Measurements from ENCODE around the gene KCNK2.

KCNK2 gene

GRCh38 chr1:215101511-215101910 is 19.0 kb downstream of the KCNK2 start:
- DNase-seq, result no peak

- DNase-seq, result peak; percentile 13
Observed at GRCh38 chr1:215104283-215104682, 21.7 kb downstream of the KCNK2 start.

DNA sequence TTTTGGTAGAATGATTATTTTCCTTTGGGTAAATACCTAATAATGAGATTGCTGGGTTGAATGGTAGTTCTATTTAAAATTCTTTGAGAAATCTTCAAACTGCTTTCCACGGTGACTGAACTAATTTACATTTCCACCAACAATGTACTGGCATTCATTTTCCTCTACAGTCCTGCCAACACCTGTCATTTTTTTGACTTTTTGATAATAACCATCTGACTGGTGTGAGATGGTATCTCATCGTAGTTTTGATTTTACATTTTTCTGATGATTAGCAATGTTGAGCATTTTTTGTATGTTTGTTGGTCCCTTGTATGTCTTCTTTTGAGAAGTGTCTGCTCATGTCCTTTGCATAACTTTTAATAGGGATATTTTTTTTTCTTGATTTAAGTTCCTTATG is 23.5 kb downstream of the KCNK2 start:
- no peak for DNase-seq

GRCh38 chr1:215109171-215109570 is 26.6 kb downstream of the KCNK2 start:
- DNase-seq, result no peak

DNA sequence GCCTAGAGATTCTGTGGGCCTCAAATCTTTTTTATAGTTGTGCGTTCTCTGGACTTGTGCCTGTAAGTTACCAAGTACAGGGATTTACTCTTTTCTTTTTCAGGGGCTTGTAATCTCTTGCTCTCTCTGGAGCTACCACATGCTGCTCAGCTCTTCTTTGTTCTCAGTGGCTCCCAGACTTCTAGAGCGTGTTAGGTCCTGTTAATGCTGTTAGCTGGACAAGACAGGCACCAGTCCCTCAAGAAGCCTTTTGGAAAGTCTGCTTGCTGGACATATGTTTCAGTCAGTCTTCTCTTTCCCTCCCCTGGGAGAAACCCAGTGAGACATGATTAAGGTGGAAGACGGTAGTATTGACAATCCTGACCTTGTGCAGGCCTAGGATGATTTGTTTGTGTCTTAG is 29.4 kb downstream of the KCNK2 start:
- DNase-seq, result no peak

DNA sequence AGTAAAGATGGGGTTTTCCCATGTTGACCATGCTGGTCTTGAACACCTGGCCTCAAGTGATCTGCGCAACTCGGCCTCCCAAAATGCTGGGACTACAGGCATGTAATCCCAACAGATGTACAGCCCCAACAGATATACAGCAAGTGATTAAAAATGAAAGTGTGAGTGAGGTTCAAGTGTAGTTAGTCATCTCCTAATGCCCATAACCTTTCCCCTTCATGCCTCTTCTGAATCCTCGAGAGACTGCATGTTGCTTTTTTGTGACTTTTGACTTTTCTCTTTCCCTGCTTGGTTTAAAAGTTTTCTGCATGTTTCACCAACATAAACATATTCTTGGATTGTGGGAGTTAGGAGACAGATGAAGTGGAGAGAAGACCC is 31.2 kb downstream of the KCNK2 start:
- DNase-seq, result no peak

DNA sequence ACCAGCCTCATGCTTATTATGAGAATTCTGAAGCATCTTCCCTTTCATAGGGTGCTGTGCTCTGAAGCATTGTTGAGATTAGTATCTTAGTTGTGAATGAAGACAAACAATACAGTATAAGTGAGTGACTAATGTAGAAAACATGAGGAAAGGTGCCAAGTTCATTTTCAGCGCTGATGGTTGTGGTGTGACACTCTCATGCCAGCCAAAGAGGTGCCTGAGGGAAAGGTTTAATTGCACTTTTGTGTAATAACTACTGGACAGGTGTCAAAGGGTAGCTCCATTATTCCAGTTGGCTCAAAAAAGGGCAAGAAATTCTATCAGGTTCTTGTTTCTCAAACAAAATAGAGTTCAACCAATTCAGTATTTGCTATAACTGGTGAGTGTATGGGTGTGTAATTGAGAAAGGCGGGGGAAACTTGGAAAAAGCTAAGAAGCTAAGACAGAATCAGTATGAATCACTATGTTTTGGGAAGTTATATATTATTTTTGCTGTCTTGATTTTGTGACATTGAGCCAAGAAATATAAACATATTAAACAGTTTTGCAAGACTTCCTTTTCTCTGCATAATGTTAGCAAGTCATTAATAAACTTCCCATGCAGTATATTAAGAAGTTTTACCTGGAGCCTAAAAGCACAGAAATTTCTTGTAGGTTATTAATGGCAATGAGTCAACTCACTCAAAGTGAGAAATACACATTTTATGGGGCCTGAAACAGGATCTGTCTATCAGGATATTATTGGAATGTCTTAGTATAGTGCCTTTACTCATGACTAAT is 31.8 kb downstream of the KCNK2 start:
- DNase-seq, result peak; percentile 45

DNA sequence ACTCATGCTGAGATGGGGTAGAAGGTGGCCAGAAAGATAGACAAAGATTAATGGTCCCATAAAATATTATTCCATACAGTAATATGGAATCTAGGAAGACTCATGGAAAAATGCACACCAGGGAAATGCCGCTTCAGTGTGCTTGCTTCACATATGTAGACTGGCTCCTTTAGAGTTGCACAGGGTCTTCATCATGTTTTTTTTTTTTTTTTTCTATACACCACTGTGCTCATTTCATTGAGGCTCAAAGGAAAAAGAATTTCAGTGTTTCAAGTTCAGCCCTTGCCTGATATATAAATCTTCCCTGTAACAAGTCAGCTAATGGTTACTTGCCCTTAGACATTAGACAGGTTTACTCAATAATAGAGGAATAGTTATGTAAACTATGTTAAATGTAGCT is 33.2 kb downstream of the KCNK2 start:
- no peak for DNase-seq

DNA sequence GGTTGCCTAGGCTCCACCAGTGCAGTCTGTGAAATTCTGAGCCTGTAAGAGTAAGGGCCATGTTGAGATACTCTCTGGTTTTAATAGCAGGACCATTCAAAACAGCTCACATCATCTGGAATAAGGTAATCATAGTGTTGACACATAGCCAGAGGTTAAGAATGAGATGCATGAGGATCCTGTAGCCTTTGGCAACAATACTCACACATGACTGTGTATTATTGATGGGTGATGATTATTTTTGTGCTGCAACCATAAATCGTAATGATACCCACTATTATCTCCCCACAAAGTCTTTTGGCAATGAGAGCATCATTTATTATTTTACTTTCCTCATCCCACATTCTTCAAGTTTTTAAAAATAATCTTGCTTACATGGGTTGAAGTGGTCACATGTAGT is 35.5 kb downstream of the KCNK2 start:
- DNase-seq, result no peak

GRCh38 chr1:215119056-215119455 is 36.5 kb downstream of the KCNK2 start:
- no peak for DNase-seq

DNA sequence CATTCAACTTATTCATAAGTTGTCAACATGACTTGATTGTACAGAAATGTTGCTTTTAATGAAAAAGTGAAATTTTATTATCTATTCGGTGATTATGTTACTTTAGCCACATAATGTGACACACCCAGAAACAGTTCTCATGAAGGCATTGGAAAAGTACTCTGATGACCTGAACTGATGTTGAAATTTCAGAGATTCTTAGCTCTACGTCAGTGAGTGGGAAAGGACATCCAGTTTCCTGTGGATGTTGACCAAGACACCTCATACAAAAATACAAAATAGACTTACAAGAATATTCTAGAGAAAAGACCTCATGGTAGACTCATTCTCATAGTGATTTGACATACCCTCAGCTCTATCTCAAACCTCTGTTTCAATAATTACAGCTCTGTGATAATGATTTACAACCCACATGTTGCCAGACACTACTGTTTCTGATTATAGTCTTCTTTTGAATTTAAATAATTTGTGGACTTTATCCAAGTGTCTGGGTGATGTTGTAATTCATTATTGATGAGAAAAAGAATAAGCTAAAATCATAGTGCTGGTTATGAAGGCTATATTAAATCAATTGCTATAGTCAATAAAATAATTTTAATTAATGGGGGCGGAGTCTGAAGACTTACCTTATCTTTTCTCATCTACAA is 37.3 kb downstream of the KCNK2 start:
- no peak for DNase-seq

DNA sequence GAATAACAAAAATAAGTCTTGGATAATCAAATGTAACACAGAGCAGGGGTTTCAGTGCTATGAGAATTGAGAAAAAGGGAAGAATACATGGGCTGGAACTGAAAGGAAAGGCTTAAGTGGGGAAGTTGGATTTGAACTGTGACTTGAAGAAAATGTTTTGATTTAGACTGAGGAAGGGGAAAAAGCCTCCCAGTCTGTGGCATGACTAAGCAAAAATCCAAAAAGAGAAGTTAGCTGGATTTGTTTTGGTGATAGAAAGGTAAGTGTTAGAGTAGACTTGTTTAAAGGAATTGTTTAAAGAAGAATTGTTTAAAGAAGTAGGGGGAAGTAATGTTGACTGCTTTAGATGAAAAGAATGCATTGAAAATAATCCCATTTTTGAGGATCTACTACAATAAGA is 46.0 kb downstream of the KCNK2 start:
- no peak for DNase-seq

GRCh38 chr1:215131291-215131690 is 48.8 kb downstream of the KCNK2 start:
- no peak for DNase-seq

DNA sequence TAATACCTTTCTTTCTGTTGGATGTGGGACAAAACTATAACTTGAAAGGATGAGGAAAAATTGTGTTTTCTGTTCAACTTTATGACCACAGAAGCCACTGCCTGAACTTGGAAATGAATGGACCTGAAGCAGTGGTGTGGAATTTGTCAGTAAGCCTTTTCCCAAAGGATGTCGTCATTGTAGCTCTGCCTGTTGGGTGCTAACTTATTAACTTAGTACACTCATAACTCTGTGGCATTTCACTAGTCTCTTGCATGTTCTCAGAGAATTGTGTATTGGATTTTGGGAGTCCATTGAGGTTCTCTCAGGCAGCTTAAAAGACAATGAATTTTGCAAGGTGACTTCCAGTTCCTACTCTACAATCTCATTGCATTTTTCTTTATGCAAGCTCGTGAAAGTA is 49.6 kb downstream of the KCNK2 start:
- no peak for DNase-seq

DNA sequence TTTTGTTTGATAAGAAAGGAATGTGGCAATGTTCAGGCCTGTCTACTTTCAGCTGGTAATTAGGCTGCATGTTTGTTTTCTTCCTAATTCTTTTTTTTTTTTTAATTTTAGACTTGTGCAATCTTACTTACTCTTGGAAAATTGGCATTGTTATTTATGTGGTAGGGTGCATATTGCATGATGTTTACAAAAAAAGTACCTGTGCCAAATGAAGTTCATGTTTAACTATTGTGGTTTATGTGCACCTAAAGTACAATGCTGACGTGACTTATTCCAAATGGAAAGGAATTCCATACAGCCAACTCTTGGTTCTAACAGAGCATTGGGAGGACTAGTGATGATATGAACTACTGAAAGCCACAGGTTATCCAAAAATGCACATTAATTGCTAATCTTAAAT is 51.0 kb downstream of the KCNK2 start:
- no peak for DNase-seq

DNA sequence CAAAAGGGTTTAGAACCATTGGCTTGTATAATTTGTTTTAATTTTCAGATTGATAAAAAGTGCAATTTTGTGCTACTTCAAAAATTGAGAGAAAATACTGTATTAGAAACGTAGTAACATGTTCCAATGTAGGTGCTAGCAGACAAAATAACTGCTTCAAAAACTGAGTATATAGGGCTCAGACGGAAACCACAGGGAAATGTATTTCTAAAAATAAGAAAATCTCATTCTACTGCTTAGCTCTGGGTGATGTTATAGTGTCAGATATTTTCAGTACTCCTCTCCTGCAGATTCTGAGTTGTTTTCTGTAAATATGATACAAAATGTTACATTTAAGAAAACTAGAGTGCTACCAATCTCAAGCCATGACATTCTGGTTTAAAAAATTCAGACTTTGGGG is 55.4 kb downstream of the KCNK2 start:
- no peak for DNase-seq

GRCh38 chr1:215140135-215140534 is 57.6 kb downstream of the KCNK2 start:
- no peak for DNase-seq

DNA sequence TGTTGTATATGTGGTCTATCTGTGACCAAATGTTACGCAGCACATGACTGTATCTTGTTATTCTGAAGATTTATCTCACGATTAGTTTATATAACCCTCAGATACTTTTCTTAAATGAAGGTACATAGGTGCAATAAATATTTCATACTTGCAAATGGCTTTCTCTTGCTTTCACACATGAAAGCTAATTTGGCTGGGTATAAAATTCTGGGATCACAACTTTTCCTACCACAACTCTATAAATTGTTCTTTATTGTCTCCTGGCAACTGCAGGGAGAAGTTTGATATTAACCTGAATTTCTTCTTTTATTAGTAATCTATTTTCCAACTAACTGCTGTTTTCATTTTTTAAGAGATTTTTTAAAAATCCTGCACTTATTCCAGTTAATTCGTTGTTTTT is 58.9 kb downstream of the KCNK2 start:
- no peak for DNase-seq

DNA sequence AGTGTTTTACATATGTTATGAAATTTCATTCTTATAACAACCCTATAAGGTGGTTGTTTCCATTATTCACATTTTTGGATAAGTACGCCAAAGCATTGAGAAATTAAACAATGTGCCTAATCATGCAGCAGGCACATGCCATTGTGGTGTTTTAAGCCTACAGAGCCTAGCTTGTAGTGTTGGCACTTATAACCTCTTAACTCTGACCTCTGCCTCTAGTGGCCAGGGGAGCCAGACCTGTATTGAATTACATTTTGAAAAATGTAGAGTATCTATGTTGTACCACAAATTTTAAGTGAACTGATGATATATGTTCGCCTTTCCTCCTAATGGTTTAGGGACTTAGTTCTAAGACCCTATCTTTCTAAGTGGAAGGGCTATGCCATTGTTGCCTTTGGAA is 61.0 kb downstream of the KCNK2 start:
- no peak for DNase-seq

GRCh38 chr1:215146240-215146975 is 63.9 kb downstream of the KCNK2 start:
- DNase-seq, result peak; percentile 7

DNA sequence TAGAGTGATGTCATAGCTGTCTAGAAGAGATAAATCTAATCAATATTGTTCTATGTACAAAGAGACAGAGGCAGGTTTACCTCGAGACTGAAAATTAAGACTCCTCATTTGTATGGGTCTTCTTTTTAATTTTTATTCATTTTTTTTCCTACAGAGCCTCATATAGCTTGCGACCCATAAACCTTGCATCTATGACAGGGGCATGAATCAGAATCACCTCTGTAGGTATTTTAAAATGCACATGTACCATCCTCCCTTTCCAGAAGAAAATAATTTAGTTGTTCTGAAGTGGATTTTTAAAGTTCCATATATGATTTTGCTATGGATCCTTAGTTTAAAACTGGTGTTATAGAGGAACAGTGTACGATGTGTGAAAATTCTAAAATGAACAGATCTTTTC is 64.5 kb downstream of the KCNK2 start:
- no peak for DNase-seq

DNA sequence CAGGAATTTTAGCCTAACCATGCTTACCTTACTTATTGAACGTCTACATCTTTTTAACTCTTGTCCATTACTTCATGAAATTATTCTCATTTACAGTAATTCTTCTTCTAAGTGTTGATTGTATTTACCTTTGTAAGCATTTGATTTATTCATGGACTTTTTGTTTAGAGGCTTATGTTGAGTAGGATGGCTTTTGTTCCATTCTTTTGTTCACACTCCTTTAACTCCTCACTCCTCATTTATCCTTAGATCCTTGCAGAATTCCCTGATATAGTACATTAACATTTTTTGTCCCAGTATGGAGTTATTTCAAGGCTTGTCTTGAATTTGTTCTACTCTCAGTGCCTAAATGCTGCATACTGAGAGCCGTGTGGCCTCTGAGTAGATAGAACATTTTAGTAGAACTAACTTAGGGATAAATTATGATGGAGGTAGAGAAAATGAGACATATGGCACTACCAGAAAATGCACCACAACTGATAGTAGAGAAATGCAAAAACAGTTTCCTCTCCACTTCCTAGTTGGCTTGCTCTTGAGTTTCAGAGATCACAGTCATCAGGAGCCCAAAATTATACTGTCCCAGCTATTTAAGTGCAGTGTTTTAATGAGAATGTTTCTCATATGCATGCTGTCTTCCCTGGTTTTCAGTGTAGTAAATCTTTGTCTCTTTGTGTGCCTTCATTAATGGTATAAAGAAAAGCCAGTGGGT is 69.5 kb downstream of the KCNK2 start:
- DNase-seq, result no peak

DNA sequence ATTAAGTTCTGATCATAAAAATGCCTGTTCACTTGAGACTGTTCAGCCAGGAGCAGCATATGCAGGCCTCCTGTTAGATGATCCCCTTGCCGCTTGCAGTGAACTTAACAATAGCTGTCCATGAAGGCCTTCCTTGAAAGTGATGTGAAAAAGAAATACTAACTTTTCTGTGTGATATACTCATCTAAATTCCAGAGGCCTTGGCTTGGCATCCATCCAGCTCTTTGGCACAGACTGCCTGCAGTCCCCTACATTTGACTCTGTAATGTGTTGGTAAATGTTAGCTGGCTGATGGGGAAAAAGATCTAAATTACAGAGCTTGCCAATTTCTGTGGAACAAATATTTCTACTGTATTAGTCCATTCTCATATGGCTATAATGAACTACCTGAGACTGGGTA is 73.7 kb downstream of the KCNK2 start:
- DNase-seq, result no peak

GRCh38 chr1:215160351-215160750 is 77.8 kb downstream of the KCNK2 start:
- DNase-seq, result no peak

Data from NCI-H146 (cell line).